ENCODE measurements around the gene DPYD. TPM values are rescaled to one million over a fixed set of nuclear protein-coding genes. Genes with fewer than 3 reads are reported as not detected.

Gene DPYD
- total RNA-seq, 2 donors from 2014 or later, result 9.2 to 17.5 TPM

GRCh38 chr1:97770376-97770775 lies 150.5 kb downstream of the DPYD start:
- no peak overlapping the region for H3K27ac ChIP-seq (ENCODE audit: low read depth, low read length)
- no peaks in the 10 kb centered on the region for H3K27me3 ChIP-seq (ENCODE audit: control insufficient read depth, insufficient read depth, low read length, poor library complexity, severe bottlenecking)
- peaks cover 10% of the 10 kb centered on the region for H3K9me3 Mint-ChIP-seq
- H3K36me3 ChIP-seq (ENCODE audit: control insufficient read depth, insufficient read depth, low read length), result no peaks in the 10 kb centered on the region
- H3K27me3 Mint-ChIP-seq (ENCODE audit: insufficient read depth), result no peaks in the 10 kb centered on the region
- H3K9ac ChIP-seq (ENCODE audit: extremely low read depth, low read length, poor library complexity, severe bottlenecking), result no peak overlapping the region
- 100% methylated on average over 1 of the region's 2 CpGs; no CpG with 5 or more reads in 1 of the 2 experiments for WGBS, 2 experiments (ENCODE audit: insufficient coverage in 1 of 2, insufficient read length in 1 of 2)
- H3K27ac Mint-ChIP-seq, result no peak overlapping the region
- no peaks in the 10 kb centered on the region for H3K9me3 ChIP-seq (ENCODE audit: control insufficient read depth, low read length)
- peaks cover 2% of the 10 kb centered on the region for H3K4me1 Mint-ChIP-seq
- DNase-seq, result no peak
- TF ChIP-seq CTCF (conservative IDR thresholded peaks at IDR 0.05), result no peak
- no peak overlapping the region for H3K4me3 ChIP-seq (ENCODE audit: low read length)
- H3K36me3 Mint-ChIP-seq (ENCODE audit: low read depth), result no peaks in the 10 kb centered on the region
- no peaks in the 10 kb centered on the region for H3K4me1 ChIP-seq (ENCODE audit: control insufficient read depth, insufficient read depth, low read length)
- no peak overlapping the region for H3K4me3 Mint-ChIP-seq

GRCh38 chr1:97767381-97767780 lies 153.5 kb downstream of the DPYD start:
- Mint-ChIP-seq H3K4me1 (peaks cover 2% of the 10 kb centered on the region), H3K27ac (peak overlapping the region; percentile 49), H3K27me3 (ENCODE audit: insufficient read depth) (no peaks in the 10 kb centered on the region), H3K9me3 (no peaks in the 10 kb centered on the region), H3K36me3 (ENCODE audit: low read depth) (no peaks in the 10 kb centered on the region), H3K4me3 (no peak overlapping the region)
- no peaks in the 10 kb centered on the region for H3K9me3 ChIP-seq (ENCODE audit: control insufficient read depth, low read length)
- no peak overlapping the region for H3K9ac ChIP-seq (ENCODE audit: extremely low read depth, low read length, poor library complexity, severe bottlenecking)
- WGBS, 2 experiments (ENCODE audit: insufficient coverage in 1 of 2, insufficient read length in 1 of 2), result 92 to 96% methylated on average over 3 to 4 of the region's 4 CpGs
- no peak overlapping the region for H3K4me3 ChIP-seq (ENCODE audit: low read length)
- no peaks in the 10 kb centered on the region for H3K27me3 ChIP-seq (ENCODE audit: control insufficient read depth, insufficient read depth, low read length, poor library complexity, severe bottlenecking)
- H3K27ac ChIP-seq (ENCODE audit: low read depth, low read length), result no peak overlapping the region
- H3K36me3 ChIP-seq (ENCODE audit: control insufficient read depth, insufficient read depth, low read length), result no peaks in the 10 kb centered on the region
- DNase-seq, result no peak
- H3K4me1 ChIP-seq (ENCODE audit: control insufficient read depth, insufficient read depth, low read length), result no peaks in the 10 kb centered on the region
- TF ChIP-seq CTCF (conservative IDR thresholded peaks at IDR 0.05), result no peak

- peaks cover 9% of the 10 kb centered on the region for H3K9me3 Mint-ChIP-seq
- Histone ChIP-seq H3K9me3 (ENCODE audit: control insufficient read depth, low read length) (peaks cover 6% of the 10 kb centered on the region), H3K27me3 (ENCODE audit: control insufficient read depth, insufficient read depth, low read length, poor library complexity, severe bottlenecking) (no peaks in the 10 kb centered on the region), H3K27ac (ENCODE audit: low read depth, low read length) (no peak overlapping the region), H3K4me3 (ENCODE audit: low read length) (no peak overlapping the region), H3K4me1 (ENCODE audit: control insufficient read depth, insufficient read depth, low read length) (no peaks in the 10 kb centered on the region), H3K9ac (ENCODE audit: extremely low read depth, low read length, poor library complexity, severe bottlenecking) (no peak overlapping the region), H3K36me3 (ENCODE audit: control insufficient read depth, insufficient read depth, low read length) (no peaks in the 10 kb centered on the region)
- H3K27ac Mint-ChIP-seq, result no peak overlapping the region
- 90% methylated on average over 1 of the region's 1 CpG; no CpG with 5 or more reads in 1 of the 2 experiments for WGBS, 2 experiments (ENCODE audit: insufficient coverage in 1 of 2, insufficient read length in 1 of 2)
- H3K36me3 Mint-ChIP-seq (ENCODE audit: low read depth), result no peaks in the 10 kb centered on the region
- no peak for TF ChIP-seq CTCF (conservative IDR thresholded peaks at IDR 0.05)
- DNase-seq, result no peak
- H3K27me3 Mint-ChIP-seq (ENCODE audit: insufficient read depth), result no peaks in the 10 kb centered on the region
- H3K4me1 Mint-ChIP-seq, result peaks cover 2% of the 10 kb centered on the region
- H3K4me3 Mint-ChIP-seq, result no peak overlapping the region
These were observed 155.8 kb downstream of the DPYD start for GRCh38 chr1:97764991-97765390.

Data from endodermal cell (in vitro differentiated cells).